ENCODE results near the gene APAF1. TPM values are rescaled to one million over a fixed set of nuclear protein-coding genes. Genes with fewer than 3 reads are reported as not detected.
"Not testable (repeated sequence)": the region's sequence is repeated elsewhere in the genome, so short reads cannot be mapped to it uniquely, and the experiment has no call there.

The APAF1 gene, protein sequence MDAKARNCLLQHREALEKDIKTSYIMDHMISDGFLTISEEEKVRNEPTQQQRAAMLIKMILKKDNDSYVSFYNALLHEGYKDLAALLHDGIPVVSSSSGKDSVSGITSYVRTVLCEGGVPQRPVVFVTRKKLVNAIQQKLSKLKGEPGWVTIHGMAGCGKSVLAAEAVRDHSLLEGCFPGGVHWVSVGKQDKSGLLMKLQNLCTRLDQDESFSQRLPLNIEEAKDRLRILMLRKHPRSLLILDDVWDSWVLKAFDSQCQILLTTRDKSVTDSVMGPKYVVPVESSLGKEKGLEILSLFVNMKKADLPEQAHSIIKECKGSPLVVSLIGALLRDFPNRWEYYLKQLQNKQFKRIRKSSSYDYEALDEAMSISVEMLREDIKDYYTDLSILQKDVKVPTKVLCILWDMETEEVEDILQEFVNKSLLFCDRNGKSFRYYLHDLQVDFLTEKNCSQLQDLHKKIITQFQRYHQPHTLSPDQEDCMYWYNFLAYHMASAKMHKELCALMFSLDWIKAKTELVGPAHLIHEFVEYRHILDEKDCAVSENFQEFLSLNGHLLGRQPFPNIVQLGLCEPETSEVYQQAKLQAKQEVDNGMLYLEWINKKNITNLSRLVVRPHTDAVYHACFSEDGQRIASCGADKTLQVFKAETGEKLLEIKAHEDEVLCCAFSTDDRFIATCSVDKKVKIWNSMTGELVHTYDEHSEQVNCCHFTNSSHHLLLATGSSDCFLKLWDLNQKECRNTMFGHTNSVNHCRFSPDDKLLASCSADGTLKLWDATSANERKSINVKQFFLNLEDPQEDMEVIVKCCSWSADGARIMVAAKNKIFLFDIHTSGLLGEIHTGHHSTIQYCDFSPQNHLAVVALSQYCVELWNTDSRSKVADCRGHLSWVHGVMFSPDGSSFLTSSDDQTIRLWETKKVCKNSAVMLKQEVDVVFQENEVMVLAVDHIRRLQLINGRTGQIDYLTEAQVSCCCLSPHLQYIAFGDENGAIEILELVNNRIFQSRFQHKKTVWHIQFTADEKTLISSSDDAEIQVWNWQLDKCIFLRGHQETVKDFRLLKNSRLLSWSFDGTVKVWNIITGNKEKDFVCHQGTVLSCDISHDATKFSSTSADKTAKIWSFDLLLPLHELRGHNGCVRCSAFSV (N-terminal part only)
- 10 to 100 TPM; 22.5 to 44.2 (median 41.9) TPM for total RNA-seq
- long read RNA-seq, donor 1, full-length matches to known transcripts = 4 of 7 reads
- long read RNA-seq, donor 1, partial matches to known transcripts = 3 of 7 reads
- long read RNA-seq, donor 1, other reads (novel, unspliced or antisense) = 0 of 7 reads
- long read RNA-seq, donor 2, partial matches to known transcripts = 4 of 7 reads
- long read RNA-seq, donor 2, other reads (novel, unspliced or antisense) = 2 of 7 reads

DNA sequence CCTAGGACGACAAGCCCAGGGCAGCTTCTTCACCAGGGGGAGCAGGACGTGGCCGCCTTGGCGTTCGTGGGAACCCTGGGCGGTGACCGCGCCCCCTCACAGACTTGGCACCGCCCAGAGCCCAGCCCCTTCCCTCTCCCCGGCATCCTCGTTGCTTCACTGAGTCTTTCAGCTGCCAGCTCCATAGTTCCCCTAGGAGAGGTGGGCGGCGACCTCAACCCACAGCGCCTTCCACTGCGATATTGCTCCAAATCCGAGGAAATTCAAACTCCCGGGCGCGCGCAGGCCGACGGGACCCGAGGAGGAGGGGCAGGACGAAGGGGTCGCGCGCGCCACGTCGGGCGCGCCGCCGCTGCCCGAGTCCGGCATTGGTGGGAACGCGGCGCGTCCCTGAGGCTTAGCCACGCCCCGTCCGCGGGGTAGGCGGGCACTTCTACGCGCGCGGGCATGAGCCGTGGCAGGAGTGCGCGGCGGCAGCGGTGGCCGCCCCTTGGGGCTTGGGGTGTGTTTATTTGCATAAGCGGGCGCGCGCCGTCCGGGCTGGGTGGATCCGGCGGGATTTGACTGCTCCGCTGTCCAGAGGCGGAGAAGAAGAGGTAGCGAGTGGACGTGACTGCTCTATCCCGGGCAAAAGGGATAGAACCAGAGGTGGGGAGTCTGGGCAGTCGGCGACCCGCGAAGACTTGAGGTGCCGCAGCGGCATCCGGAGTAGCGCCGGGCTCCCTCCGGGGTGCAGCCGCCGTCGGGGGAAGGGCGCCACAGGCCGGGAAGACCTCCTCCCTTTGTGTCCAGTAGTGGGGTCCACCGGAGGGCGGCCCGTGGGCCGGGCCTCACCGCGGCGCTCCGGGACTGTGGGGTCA, at the start of gene APAF1, which contains the start of gene IKBIP:
Gene APAF1, plus strand, starts transcription at position 579 of the 860 bp plus-strand sequence. CDS start 3,070 bp downstream, outside the sequence.
Gene IKBIP, minus strand, starts transcription at position 77 of the 860 bp plus-strand sequence. CDS start 87 bp downstream, outside the sequence.
- intact Hi-C loops (cut with DNase I, micrococcal nuclease) = loop anchor here (10.0 kb wide), 2 partner anchors 50 to 80 kb away; partner anchors contain the start of gene SLC25A3 (in 1 of the 2)
- peaks cover 4% of the 10 kb centered on the region for H3K4me1 ChIP-seq (ENCODE audit: low read depth)
- ATAC-seq = peak; percentile 97
- no peaks in the 10 kb centered on the region for H3K36me3 ChIP-seq (ENCODE audit: low read depth)
- peak; percentile 99 for DNase-seq
- peak within 1 kb of the TSS; percentile 97 for H3K4me3 ChIP-seq
- no peaks in the 10 kb centered on the region for H3K9me3 ChIP-seq
- TF ChIP-seq, protein P1, sequence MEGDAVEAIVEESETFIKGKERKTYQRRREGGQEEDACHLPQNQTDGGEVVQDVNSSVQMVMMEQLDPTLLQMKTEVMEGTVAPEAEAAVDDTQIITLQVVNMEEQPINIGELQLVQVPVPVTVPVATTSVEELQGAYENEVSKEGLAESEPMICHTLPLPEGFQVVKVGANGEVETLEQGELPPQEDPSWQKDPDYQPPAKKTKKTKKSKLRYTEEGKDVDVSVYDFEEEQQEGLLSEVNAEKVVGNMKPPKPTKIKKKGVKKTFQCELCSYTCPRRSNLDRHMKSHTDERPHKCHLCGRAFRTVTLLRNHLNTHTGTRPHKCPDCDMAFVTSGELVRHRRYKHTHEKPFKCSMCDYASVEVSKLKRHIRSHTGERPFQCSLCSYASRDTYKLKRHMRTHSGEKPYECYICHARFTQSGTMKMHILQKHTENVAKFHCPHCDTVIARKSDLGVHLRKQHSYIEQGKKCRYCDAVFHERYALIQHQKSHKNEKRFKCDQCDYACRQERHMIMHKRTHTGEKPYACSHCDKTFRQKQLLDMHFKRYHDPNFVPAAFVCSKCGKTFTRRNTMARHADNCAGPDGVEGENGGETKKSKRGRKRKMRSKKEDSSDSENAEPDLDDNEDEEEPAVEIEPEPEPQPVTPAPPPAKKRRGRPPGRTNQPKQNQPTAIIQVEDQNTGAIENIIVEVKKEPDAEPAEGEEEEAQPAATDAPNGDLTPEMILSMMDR (IDR thresholded peaks at IDR 0.05) = no peak

DNA sequence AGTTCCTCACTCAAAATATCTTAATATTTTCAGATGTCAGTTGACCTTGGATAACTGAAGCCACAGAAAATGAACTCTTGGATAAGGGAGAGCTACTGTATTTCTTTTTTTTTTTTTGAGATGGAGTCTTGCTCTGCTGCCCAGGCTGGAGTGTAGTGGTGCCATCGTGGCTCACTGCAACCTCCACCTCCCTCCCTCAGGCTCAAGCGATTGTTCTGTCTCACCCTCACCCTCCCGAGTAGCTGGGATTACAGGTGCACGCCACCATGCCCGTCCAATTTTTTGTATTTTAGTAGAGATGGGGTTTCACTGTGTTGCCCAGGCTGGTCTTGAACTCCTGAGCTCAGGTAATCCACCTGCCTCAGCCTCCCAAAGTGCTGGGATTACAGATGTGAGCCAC, 47.8 kb upstream of the APAF1 start:
- H3K4me3 ChIP-seq; H3K4me1 ChIP-seq (ENCODE audit: low read depth); ATAC-seq; H3K9me3 ChIP-seq; DNase-seq: not testable (repeated sequence)
- H3K36me3 ChIP-seq (ENCODE audit: low read depth) = peaks cover 21% of the 10 kb centered on the region
- intact Hi-C loops (cut with DNase I, micrococcal nuclease) = loop anchor here in 1 of 2 donors (10.0 kb wide), 1 partner anchor 47 kb away; the partner anchor contains the start of genes APAF1 and IKBIP

DNA sequence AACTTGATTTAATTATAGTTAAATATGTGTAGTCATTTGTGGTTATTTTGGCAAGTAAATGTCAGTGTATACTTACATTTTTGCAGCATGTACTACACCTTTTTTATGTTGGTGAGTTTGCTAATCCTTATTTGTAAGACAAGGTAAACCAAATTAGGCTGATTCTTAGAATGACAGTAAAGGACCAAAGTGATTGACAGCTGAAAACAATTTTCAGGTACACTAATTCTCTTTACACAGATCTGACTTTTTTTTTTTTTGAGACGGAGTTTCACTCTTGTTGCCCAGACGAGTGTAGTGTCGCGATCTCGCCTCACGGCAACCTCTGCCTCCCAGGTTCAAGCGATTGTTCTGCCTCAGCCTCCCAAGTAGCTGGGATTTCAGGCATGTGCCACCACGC, 43.2 kb upstream of the APAF1 start:
- Histone ChIP-seq H3K36me3 (ENCODE audit: low read depth) (peaks cover 28% of the 10 kb centered on the region), H3K4me1 (ENCODE audit: low read depth) (no peaks in the 10 kb centered on the region), H3K9me3 (no peaks in the 10 kb centered on the region), H3K4me3 (no peak overlapping the region)
- ATAC-seq = no peak
- intact Hi-C loops (cut with DNase I, micrococcal nuclease) = no loop called here
- TF ChIP-seq, protein P1 (IDR thresholded peaks at IDR 0.05) = no peak
- no peak for DNase-seq

DNA sequence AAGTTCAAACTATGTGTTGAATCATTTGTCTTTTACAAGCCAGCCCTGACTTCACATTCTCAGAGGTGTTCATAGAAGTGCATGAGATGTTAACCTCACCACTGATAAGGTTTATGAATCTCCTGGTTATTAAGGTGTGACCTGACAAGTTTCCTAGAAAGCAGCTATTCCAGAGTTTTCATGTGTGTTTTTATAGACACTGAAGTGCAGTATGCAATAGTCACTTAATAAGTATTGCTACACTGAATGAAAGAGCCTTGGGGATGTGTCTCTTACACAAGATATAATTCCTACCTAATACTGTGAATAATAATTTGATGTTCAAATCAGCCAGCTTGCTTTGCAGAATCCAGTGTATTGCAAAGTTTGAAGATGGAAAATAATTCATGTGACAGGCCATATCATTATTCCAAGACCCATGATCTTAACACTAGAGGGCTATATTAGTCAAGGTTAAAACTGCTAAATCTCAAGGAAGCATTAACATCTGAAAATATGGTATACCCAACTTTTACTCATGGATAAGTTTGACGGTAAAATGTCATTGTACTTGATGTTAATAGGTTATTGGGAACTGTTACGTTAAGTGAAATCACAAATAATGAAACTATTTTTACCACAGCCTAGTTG, 38.6 kb upstream of the APAF1 start:
- no peak for ATAC-seq
- Histone ChIP-seq H3K36me3 (ENCODE audit: low read depth) (peaks cover 15% of the 10 kb centered on the region), H3K9me3 (no peaks in the 10 kb centered on the region), H3K4me3 (no peak overlapping the region), H3K4me1 (ENCODE audit: low read depth) (no peaks in the 10 kb centered on the region)
- intact Hi-C loops (cut with DNase I, micrococcal nuclease) = no loop called here
- TF ChIP-seq, protein P1 (IDR thresholded peaks at IDR 0.05) = no peak
- no peak for DNase-seq

DNA sequence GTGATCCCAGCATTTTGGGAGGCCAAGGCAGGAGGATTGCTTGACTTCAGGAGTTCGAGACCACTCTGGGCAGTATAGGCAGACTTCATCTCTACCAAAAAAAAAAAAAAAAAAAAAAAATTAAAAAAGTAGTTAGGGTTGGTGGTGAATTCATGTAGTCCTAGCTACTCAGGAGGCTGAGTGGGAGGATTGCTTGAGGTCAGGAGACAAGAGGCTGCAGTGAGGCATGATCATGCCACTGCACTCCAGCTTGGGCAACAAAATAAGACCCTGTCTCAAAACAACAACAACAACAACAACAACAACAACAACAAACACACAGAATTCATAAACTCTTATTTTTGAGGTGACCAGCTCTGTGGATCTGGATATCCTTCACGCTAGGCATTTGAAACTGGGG, 34.5 kb upstream of the APAF1 start:
- H3K4me3 ChIP-seq = no peak overlapping the region
- TF ChIP-seq, protein P1 (IDR thresholded peaks at IDR 0.05) = no peak
- intact Hi-C loops (cut with DNase I, micrococcal nuclease) = no loop called here
- no peak for DNase-seq
- no peaks in the 10 kb centered on the region for H3K9me3 ChIP-seq
- ATAC-seq = no peak
- no peaks in the 10 kb centered on the region for H3K36me3 ChIP-seq (ENCODE audit: low read depth)
- H3K4me1 ChIP-seq (ENCODE audit: low read depth) = no peaks in the 10 kb centered on the region
